Measurements from ENCODE around the gene LRTM1.

Gene LRTM1

GRCh38 chr3:54892168-54892567 lies 35.7 kb downstream of the LRTM1 start:
- DNase-seq (ENCODE audit: low read depth) = no peak

- peak; percentile 98 for DNase-seq (ENCODE audit: low read depth)
These were observed 36.3 kb downstream of the LRTM1 start for GRCh38 chr3:54891540-54891897.

GRCh38 chr3:54889731-54890130 lies 38.1 kb downstream of the LRTM1 start:
- no peak for DNase-seq (ENCODE audit: low read depth)

- DNase-seq (ENCODE audit: low read depth) = no peak
These were observed 39.0 kb downstream of the LRTM1 start for GRCh38 chr3:54888873-54889272.

- DNase-seq (ENCODE audit: low read depth) = no peak
These were observed 39.7 kb downstream of the LRTM1 start for GRCh38 chr3:54888162-54888561.

GRCh38 chr3:54882129-54882833 lies 45.6 kb downstream of the LRTM1 start:
- DNase-seq (ENCODE audit: low read depth) = peak; percentile 94

GRCh38 chr3:54878145-54878544 lies 49.7 kb downstream of the LRTM1 start:
- no peak for DNase-seq (ENCODE audit: low read depth)

GRCh38 chr3:54877730-54878129 lies 50.1 kb downstream of the LRTM1 start:
- no peak for DNase-seq (ENCODE audit: low read depth)

- DNase-seq (ENCODE audit: low read depth) = no peak
These were observed 51.2 kb downstream of the LRTM1 start for GRCh38 chr3:54876694-54877093.

- no peak for DNase-seq (ENCODE audit: low read depth)
These were observed 52.1 kb downstream of the LRTM1 start for GRCh38 chr3:54875596-54876268.

- peak; percentile 17 for DNase-seq (ENCODE audit: low read depth)
These were observed 52.9 kb downstream of the LRTM1 start for GRCh38 chr3:54874816-54875556.

GRCh38 chr3:54873059-54874010 lies 54.5 kb downstream of the LRTM1 start:
- peak; percentile 40 for DNase-seq (ENCODE audit: low read depth)

- no peak for DNase-seq (ENCODE audit: low read depth)
These were observed 56.0 kb downstream of the LRTM1 start for GRCh38 chr3:54871867-54872266.

- DNase-seq (ENCODE audit: low read depth) = peak; percentile 97
These were observed 57.4 kb downstream of the LRTM1 start for GRCh38 chr3:54870423-54870822.

All from ELR (cell line).